Measurements from ENCODE around the gene TTYH3.

TTYH3 gene

GRCh38 chr7:2707481-2707880, 75.7 kb downstream of the TTYH3 start:
- Histone ChIP-seq H3K27me3 (no peaks in the 10 kb centered on the region), H3K4me1 (peaks cover 0 to 9% (median 2%) of the 10 kb centered on the region in 4 donors), H3K4me3 (no peak overlapping the region), H3K27ac (no peak overlapping the region), H3K36me3 (peaks cover 0 to 7% (median 3%) of the 10 kb centered on the region in 3 donors), H3K9me3 (no peaks in the 10 kb centered on the region)
- TF ChIP-seq CTCF (IDR thresholded peaks at IDR 0.05), result no peak
- DNase-seq, result no peak
- intact Hi-C loops (cut with DNase I; ENCODE audit: low total_unique reads), result no loop called here

DNA sequence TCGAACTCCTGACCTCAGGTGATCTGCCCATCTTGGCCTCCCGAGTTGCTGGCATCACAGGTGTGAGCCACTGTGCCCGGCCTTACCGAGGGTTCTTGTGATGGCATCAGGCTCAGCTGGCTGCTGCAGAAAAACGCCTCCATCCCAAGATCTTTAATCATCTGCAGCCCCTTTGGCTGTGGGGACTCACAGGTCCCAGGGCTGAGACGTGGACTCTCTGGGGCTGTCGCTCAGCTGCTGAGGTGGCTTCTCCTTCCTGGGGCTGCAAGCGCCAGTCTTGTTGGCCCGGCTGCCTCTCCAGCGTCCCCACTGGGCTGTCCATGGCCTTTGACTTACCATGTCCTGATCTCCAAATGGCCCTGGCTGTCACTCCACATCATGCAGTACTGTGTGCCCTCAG, 76.3 kb downstream of the TTYH3 start:
- intact Hi-C loops (cut with DNase I; ENCODE audit: low total_unique reads), result no loop called here
- Histone ChIP-seq H3K4me1 (peaks cover 0 to 7% (median 0%) of the 10 kb centered on the region in 4 donors), H3K36me3 (peaks cover 0 to 11% (median 3%) of the 10 kb centered on the region in 3 donors), H3K9me3 (no peaks in the 10 kb centered on the region), H3K4me3 (no peak overlapping the region), H3K27ac (no peak overlapping the region), H3K27me3 (no peaks in the 10 kb centered on the region)
- no peak for TF ChIP-seq CTCF (IDR thresholded peaks at IDR 0.05)
- DNase-seq, result no peak

- no peak overlapping the region for H3K27ac ChIP-seq
- H3K4me1 ChIP-seq, result peaks cover 0 to 7% (median 0%) of the 10 kb centered on the region in 4 donors
- no peaks in the 10 kb centered on the region for H3K27me3 ChIP-seq
- no peak for DNase-seq
- intact Hi-C loops (cut with DNase I; ENCODE audit: low total_unique reads), result no loop called here
- H3K36me3 ChIP-seq, result peaks cover 0 to 11% (median 3%) of the 10 kb centered on the region in 3 donors
- no peaks in the 10 kb centered on the region for H3K9me3 ChIP-seq
- no peak for TF ChIP-seq CTCF (IDR thresholded peaks at IDR 0.05)
- no peak overlapping the region for H3K4me3 ChIP-seq
Measured at GRCh38 chr7:2708547-2709310, 76.9 kb downstream of the TTYH3 start.

DNA sequence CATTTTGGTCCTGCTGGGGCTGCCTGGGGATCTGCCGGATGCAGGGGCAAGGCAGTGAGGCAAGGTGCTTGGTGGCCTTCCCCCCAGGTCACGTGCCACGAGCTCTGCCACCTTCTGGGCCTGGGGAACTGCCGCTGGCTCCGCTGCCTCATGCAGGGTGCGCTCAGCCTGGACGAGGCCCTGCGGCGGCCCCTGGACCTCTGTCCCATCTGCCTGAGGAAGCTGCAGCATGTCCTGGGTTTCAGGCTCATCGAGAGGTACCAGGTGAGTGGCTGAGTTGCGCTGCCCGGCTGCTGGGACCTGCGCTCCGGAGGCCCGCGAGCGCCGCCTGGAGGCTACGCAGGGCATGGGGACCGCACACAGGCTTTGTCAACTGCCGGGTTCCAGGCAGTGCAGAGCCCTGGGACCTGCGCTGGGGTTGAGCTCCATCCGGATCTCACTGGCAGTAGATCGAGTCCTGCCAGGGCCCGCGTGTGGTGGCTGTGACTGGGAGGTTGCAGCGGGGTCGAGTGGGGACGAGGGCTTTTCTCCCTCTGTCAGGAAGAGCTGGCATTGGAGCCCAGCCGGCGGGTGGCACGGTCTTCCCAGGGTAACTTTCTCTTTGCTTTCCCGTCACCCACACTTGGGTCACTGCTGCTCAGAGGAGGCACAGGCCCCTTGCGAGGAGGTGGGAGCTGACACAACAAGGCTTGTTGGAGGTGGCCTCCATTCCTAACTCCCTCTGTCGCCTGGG, 77.9 kb downstream of the TTYH3 start:
- no peak overlapping the region for H3K27ac ChIP-seq

DNA sequence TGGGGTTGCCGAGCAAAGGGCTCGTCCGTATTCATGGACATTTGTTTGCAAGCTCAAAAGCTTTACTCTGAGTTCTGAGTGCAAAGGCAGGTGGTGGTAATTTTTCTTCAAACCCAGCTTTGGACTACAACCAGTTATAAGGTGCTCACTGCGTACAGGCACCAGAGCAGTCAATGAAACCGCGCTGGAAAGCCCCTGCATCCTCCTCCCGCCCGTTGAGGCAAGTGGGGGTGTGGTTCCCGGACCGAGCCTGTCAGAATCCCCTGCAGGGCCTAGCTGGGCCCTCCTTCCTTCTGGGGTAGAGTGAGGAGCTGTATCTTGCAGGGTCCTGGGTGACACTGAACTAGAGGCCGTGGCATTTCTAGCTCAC, 78.5 kb downstream of the TTYH3 start:
- intact Hi-C loops (cut with DNase I; ENCODE audit: low total_unique reads), result loop anchor here (5.0 kb wide), 1 partner anchor 38 kb away; no protein-coding TSS in a partner anchor
- Histone ChIP-seq H3K27me3 (no peaks in the 10 kb centered on the region), H3K4me3 (no peak overlapping the region), H3K36me3 (peaks cover 0 to 11% (median 3%) of the 10 kb centered on the region in 3 donors), H3K4me1 (peaks cover 0 to 7% (median 0%) of the 10 kb centered on the region in 4 donors), H3K27ac (no peak overlapping the region), H3K9me3 (no peaks in the 10 kb centered on the region)
- no peak for TF ChIP-seq CTCF (IDR thresholded peaks at IDR 0.05)
- DNase-seq, result no peak

More for the DNA sequence above, 77.9 kb downstream of the TTYH3 start:
- Histone ChIP-seq H3K36me3 (peaks cover 0 to 11% (median 3%) of the 10 kb centered on the region in 3 donors), H3K9me3 (no peaks in the 10 kb centered on the region), H3K4me1 (peaks cover 0 to 7% (median 0%) of the 10 kb centered on the region in 4 donors), H3K4me3 (no peak overlapping the region), H3K27me3 (no peaks in the 10 kb centered on the region)
- TF ChIP-seq CTCF (IDR thresholded peaks at IDR 0.05), result peak; percentile 54 to 74
- intact Hi-C loops (cut with DNase I; ENCODE audit: low total_unique reads), result loop anchor here (5.0 kb wide), 1 partner anchor 37 kb away; no protein-coding TSS in a partner anchor
- DNase-seq, result peak in 1 of 2 donors; percentile 43
